HG03565 (cell line): ENCODE results near the gene HRH1.

ENCODE experiments used
- ATAC-seq: cut with Tn5 transposase; IDR thresholded peaks from one replicate; pipeline ENCODE4 v1.9.1; 2021; ENCODE audit warnings: mild to moderate bottlenecking, moderate library complexity; ENCODE audit not compliant: unreplicated experiment

HRH1 gene

GRCh38 chr3:11312166-11312565, 157.9 kb downstream of the HRH1 start:
- no peak for ATAC-seq
